ENCODE data around the gene UQCRQ. TPM values are rescaled to one million over a fixed set of nuclear protein-coding genes. Genes with fewer than 3 reads are reported as not detected.
A peak's percentile ranks its signal among the peaks of the same experiment; 100 is the strongest.

Gene UQCRQ
- total RNA-seq, 1 donor from 2014 or later, result 378 TPM

DNA sequence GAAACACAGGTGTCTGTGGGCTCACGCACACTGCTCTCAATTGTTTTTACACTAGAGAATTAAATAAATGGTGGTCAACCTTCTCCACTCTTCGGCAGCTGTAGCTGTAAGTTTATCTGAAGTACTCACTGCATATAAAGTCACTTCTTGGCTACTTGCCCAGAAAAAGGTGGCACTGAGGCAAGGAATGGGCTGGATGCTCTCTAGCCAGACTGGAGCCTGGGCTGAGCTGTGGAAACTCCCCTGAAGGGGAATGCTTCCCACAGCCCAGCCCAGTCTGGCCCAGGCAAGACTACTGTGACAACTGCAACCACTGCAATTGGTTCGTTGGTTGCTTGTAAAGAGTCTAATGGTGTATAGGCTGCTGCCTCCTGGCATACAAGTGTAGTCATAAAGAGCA, 11.5 kb downstream of the UQCRQ start:
- Mint-ChIP-seq H3K4me1 (ENCODE audit: low read depth) (peaks cover 33% of the 10 kb centered on the region), H3K27ac (ENCODE audit: unreplicated experiment) (peak overlapping the region; percentile 49), H3K27me3 (ENCODE audit: low read depth) (no peaks in the 10 kb centered on the region), H3K9me3 (ENCODE audit: low read depth) (no peaks in the 10 kb centered on the region), H3K4me3 (ENCODE audit: unreplicated experiment) (no peak overlapping the region), H3K36me3 (ENCODE audit: low read depth) (peaks cover 29% of the 10 kb centered on the region)
- no peak for TF ChIP-seq CTCF (IDR thresholded peaks at IDR 0.05)
- no peak for DNase-seq (ENCODE audit: low spot score)

- no peak for DNase-seq (ENCODE audit: low spot score)
- H3K4me3 Mint-ChIP-seq (ENCODE audit: unreplicated experiment), result no peak overlapping the region
- H3K27me3 Mint-ChIP-seq (ENCODE audit: low read depth), result no peaks in the 10 kb centered on the region
- H3K4me1 Mint-ChIP-seq (ENCODE audit: low read depth), result peaks cover 3% of the 10 kb centered on the region
- no peak overlapping the region for H3K27ac Mint-ChIP-seq (ENCODE audit: unreplicated experiment)
- peak; percentile 85 for TF ChIP-seq CTCF (IDR thresholded peaks at IDR 0.05)
- H3K9me3 Mint-ChIP-seq (ENCODE audit: low read depth), result no peaks in the 10 kb centered on the region
- peaks cover 37% of the 10 kb centered on the region for H3K36me3 Mint-ChIP-seq (ENCODE audit: low read depth)
Measured at GRCh38 chr5:132883261-132883834, 16.9 kb downstream of the UQCRQ start.

GRCh38 chr5:132884548-132884947, 18.1 kb downstream of the UQCRQ start:
- peaks cover 41% of the 10 kb centered on the region for H3K36me3 Mint-ChIP-seq (ENCODE audit: low read depth)
- no peak for DNase-seq (ENCODE audit: low spot score)
- H3K4me1 Mint-ChIP-seq (ENCODE audit: low read depth), result peaks cover under 1% of the 10 kb centered on the region
- no peaks in the 10 kb centered on the region for H3K27me3 Mint-ChIP-seq (ENCODE audit: low read depth)
- no peak overlapping the region for H3K4me3 Mint-ChIP-seq (ENCODE audit: unreplicated experiment)
- H3K9me3 Mint-ChIP-seq (ENCODE audit: low read depth), result no peaks in the 10 kb centered on the region
- no peak for TF ChIP-seq CTCF (IDR thresholded peaks at IDR 0.05)
- H3K27ac Mint-ChIP-seq (ENCODE audit: unreplicated experiment), result no peak overlapping the region

DNA sequence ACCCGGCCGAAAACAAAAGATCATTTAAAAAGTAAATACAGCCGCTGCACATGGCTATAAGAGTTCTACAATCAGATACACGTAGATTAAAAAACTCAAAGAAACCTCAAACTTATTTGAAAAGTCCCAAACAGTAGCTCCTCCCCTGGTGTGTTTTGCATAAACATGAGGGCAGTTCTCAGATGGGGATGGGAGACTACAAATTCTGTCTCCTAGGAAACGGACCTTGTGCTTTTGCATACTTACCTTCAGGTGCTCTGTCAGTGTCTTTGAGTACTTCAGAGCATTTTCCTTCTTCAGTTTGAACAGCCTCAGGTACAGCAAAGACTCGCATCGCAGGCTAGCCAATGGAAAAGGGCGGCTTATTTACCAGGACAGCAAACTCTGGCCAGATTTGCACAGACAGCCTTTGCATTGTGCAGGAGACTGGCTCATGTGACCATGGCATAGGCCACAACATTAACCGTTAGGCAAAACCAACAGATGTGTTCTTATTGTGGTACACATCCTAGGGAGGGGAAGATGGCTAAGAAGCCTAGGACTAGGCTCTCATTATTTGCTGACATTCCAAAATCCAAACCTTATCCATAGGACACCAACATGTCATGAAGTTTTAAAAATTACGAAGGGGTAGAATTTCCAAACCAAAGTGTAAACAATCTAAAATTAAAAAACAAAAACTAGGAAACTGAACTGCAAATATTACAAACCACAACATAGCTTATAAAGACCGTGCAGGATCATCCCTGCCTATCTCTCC, 19.8 kb downstream of the UQCRQ start:
- Mint-ChIP-seq H3K36me3 (ENCODE audit: low read depth) (peaks cover 35% of the 10 kb centered on the region), H3K4me1 (ENCODE audit: low read depth) (peaks cover 4% of the 10 kb centered on the region), H3K9me3 (ENCODE audit: low read depth) (no peaks in the 10 kb centered on the region), H3K27ac (ENCODE audit: unreplicated experiment) (peak overlapping the region; percentile 38), H3K4me3 (ENCODE audit: unreplicated experiment) (no peak overlapping the region), H3K27me3 (ENCODE audit: low read depth) (no peaks in the 10 kb centered on the region)
- no peak for TF ChIP-seq CTCF (IDR thresholded peaks at IDR 0.05)
- no peak for DNase-seq (ENCODE audit: low spot score)

DNA sequence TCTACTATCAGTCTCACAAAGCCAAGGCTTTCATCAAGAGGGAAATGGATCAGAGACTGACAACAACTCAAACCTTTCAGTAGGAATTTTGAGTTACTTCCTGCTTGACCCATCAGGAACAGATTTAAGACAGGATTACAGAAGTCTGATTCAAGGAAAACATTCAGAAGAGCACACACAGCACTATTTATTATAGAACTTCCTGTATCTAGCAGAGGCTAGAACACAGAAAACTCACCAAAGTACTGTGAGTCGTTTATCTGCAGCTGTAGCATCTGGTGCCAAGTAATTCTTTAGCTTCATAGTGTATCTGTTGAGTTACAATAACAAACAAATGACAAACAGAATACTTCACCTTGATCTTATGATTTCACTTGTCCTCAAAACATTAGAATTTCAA, 20.8 kb downstream of the UQCRQ start:
- DNase-seq (ENCODE audit: low spot score), result no peak
- H3K4me1 Mint-ChIP-seq (ENCODE audit: low read depth), result peaks cover 4% of the 10 kb centered on the region
- no peaks in the 10 kb centered on the region for H3K9me3 Mint-ChIP-seq (ENCODE audit: low read depth)
- peaks cover 38% of the 10 kb centered on the region for H3K36me3 Mint-ChIP-seq (ENCODE audit: low read depth)
- H3K27me3 Mint-ChIP-seq (ENCODE audit: low read depth), result no peaks in the 10 kb centered on the region
- H3K4me3 Mint-ChIP-seq (ENCODE audit: unreplicated experiment), result no peak overlapping the region
- no peak overlapping the region for H3K27ac Mint-ChIP-seq (ENCODE audit: unreplicated experiment)
- no peak for TF ChIP-seq CTCF (IDR thresholded peaks at IDR 0.05)
